NCI-H69 (cell line): Measurements from ENCODE around the gene HAUS6.
"Not testable (repeated sequence)": the region's sequence is repeated elsewhere in the genome, so short reads cannot be mapped to it uniquely, and the experiment has no call there.

Experiments used
- DNase-seq: peaks from one replicate; lab custom pipeline; 2025; lab: John Stamatoyannopoulos, UW

Gene HAUS6

GRCh38 chr9:19117039-19117716 is 14.5 kb upstream of the HAUS6 start:
- DNase-seq: no peak

DNA sequence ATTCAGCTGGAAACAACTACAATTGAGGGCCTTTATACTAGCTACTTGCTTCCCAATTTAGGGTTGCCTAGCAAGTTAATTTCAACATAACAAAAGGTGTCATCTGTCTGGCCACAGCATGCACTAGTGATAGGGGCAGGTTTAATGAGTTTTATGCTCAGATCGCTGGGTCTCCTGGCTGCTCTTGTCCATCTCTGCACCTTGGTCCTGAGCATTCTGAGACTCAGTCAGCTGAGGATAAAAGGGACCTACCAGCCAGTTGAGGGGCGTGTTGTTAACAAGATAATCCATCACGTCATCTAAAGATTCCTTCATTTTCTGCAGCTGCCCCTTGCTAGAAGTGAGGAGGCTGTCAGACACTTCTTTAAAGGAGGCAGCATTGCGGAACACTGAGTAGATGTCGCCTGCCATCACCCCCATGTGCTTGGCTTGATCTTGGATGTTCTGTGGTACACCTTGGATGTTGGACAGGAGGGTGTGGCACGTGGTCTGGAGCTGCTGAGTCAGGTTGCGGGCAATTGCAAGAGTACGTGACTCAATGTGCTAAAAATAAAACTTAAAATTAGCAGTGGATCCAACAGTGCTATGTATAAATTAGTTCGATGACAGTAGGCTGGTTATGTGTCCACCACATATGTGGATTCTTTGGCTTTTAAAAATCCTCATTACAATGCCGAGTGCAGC is 13.5 kb upstream of the HAUS6 start:
- no peak for DNase-seq

- no peak for DNase-seq
These were observed 12.1 kb upstream of the HAUS6 start for GRCh38 chr9:19114680-19115270.

DNA sequence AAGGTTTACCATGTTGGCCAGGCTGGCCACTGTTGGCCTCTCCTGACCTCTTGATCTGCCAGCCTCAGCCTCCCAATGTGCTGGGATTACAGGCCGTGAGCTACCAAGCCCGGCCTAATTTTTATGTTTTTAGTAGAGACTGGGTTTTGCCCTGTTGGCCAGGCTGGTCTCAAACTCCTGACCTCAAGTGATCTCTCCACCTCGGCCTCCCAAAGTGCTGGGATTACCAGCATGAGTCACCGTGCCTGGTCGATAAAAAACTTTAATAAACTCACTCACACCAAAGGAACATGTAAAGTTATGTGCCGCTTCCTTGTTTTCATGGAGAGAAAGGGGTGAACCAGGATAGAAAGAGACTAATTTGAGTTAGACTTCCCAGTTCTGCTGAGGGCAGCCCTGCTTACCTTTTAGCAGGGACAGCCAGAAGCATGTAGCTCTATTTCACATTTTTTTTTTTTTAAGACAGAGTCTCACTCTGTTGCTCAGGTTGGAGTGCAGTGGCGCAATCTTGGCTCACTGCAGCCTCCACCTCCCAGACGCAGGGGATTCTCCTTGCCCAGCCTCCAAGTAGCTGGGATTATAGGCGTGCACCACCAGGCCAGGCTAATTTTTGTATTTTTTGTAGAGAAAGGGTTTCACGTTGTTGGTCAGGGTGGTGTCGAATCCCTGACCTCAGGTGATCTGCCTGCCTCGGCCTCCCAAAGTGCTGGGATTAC is 11.4 kb upstream of the HAUS6 start:
- DNase-seq: no peak

- DNase-seq: not testable (repeated sequence)
These were observed 10.4 kb upstream of the HAUS6 start for GRCh38 chr9:19113064-19113611.

DNA sequence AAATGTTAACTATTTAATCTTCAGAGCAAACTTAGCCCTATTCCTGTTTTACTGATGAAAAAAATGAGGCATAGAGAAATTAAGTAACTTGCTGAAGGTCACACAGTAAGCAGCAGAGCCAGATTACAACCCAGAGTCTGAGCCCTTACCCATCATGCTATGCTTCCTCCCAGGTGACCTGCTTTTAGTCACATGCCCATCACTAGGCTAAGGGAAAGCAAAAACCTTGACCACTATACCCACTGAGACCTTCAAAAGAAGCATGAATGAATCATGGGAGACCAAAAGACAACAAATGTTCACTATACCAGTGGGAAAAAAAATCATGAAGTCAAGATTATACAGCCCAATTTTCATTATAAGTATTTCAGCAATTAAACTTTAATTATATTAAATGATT is 5.3 kb upstream of the HAUS6 start:
- DNase-seq: no peak

GRCh38 chr9:19104515-19105282 is 2.0 kb upstream of the HAUS6 start:
- DNase-seq: peak; percentile 91

DNA sequence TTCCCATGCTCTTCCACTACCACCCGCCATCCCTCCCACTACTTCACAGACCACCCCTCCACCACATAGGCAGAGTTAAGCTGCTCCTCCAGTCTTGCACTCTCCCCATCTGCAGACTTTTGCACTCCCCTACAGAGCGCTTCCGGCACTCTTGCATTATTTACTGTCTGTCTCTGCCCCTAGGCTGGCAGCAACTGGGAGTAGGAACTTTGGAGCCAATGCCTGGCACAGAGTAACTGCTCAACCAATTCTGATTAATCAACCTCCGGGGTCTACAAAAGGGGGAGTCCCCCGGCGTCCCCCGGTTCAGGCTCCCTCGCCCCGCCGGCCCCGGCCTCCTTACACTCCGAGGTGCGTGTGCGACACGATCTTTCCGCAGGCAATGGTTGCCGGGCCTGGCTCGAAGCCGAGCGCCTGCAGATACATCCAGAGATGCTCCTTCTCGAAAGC is 498 bp downstream of the HAUS6 start:
- DNase-seq: peak; percentile 82

GRCh38 chr9:19101203-19101602 is 1.5 kb downstream of the HAUS6 start:
- no peak for DNase-seq

GRCh38 chr9:19097431-19097830 is 5.3 kb downstream of the HAUS6 start:
- DNase-seq: not testable (repeated sequence)

GRCh38 chr9:19087106-19088000 is 15.4 kb downstream of the HAUS6 start:
- no peak for DNase-seq

- DNase-seq: peak; percentile 73
These were observed 17.4 kb downstream of the HAUS6 start for GRCh38 chr9:19085295-19085694.

GRCh38 chr9:19074836-19075235 is 27.9 kb downstream of the HAUS6 start:
- no peak for DNase-seq

GRCh38 chr9:19074229-19074628 is 28.5 kb downstream of the HAUS6 start:
- DNase-seq: no peak

- DNase-seq: peak; percentile 17
These were observed 45.7 kb downstream of the HAUS6 start for GRCh38 chr9:19057033-19057432.

DNA sequence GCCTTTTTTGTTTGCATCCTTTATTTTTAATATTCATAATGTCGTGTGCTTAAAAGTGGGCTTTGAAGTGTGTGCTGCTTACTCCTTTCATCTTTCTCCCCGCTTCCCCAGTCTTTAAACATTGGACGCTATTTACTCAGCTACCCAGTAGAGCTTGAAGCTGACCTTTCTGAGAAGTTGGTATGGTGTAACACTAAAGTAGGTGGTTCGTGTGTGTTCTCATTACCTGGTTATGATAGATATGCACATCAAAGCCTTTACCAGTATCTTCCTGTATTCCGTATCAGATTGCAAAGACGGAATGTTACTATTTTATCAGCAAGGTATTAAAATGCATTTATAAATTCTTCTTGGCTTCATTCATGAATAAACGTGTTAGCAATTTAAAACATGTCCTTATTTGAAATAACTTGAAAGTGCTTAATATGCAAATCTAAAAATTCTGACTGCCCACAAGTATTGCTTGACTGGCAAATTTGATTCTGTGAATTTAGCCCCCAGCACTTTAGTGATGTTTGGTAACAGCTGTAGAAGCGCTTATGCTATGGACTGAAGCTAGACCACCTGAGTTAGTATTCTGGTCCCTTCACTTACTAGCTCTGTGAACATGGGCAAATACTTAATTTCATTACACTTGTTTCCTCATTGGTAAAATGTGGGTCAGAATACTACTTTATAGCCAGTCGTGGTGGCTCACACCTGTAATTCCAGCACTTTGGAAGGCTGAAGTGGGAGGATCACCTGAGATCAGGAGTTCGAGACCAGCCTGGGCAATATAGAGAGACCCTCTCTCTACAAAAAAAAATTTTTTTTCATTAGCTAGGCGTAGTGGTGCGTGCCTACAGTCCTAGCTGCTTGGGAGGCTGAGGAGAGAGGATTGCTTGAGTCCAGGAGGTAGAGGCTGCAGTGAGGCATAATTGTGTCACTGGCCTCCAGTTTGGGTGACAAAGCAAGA is 51.8 kb downstream of the HAUS6 start:
- peak; percentile 61 for DNase-seq

DNA sequence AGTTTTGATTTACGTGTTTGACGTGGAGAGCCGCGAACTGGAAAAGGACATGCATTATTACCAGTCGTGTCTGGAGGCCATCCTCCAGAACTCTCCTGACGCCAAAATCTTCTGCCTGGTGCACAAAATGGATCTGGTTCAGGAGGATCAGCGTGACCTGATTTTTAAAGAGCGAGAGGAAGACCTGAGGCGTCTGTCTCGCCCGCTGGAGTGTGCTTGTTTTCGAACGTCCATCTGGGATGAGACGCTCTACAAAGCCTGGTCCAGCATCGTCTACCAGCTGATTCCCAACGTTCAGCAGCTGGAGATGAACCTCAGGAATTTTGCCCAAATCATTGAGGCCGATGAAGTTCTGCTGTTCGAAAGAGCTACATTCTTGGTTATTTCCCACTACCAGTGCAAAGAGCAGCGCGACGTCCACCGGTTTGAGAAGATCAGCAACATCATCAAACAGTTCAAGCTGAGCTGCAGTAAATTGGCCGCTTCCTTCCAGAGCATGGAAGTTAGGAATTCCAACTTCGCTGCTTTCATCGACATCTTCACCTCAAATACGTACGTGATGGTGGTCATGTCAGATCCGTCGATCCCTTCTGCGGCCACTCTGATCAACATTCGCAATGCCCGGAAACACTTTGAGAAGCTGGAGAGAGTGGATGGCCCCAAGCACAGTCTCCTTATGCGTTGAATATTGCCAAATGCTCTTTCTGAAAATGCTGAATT is 52.6 kb downstream of the HAUS6 start:
- peak; percentile 73 for DNase-seq
